Natural killer cell (primary cell): ENCODE data around the gene RTN4R. TPM values are rescaled to one million over a fixed set of nuclear protein-coding genes. Genes with fewer than 3 reads are reported as not detected.
A peak's percentile ranks its signal among the peaks of the same experiment; 100 is the strongest.

Experiments used
- ATAC-seq, 3 donors: fragments of 150-1000 bp in 2 of 3; fragments of 200-7000 bp in 1 of 3; cut with Tn5 transposase; 1 replicate in 1 of 3; 2 replicates in 2 of 3; pipeline ENCODE4 v1.10.0; 2021; ENCODE audit warnings: mild to moderate bottlenecking in 2 of 3, moderate library complexity in 2 of 3
- DNase-seq, 2 donors: peaks; one replicate each; pipeline versions ENCODE4 v3.0.0 to v3.0.0-alpha.2; 2013 to 2021; ENCODE audit warnings: mixed read lengths in 1 of 2
- H3K27ac ChIP-seq: one replicate; pipeline ENCODE4 v1.5.1; 2013; ENCODE audit warnings: mild to moderate bottlenecking, low read length
- H3K27me3 ChIP-seq: one replicate; pipeline ENCODE4 v1.6.1; 2013; ENCODE audit warnings: low read length; ENCODE audit not compliant: control insufficient read depth, insufficient read depth
- H3K36me3 ChIP-seq: one replicate; pipeline ENCODE4 v1.6.1; 2013; ENCODE audit warnings: low read length; ENCODE audit not compliant: control insufficient read depth, insufficient read depth
- H3K4me1 ChIP-seq: one replicate; pipeline ENCODE4 v1.6.1; 2013; ENCODE audit warnings: low read length; ENCODE audit not compliant: control insufficient read depth, insufficient read depth
- H3K4me3 ChIP-seq: one replicate; pipeline ENCODE4 v1.5.1; 2013; ENCODE audit warnings: low read length
- H3K9me3 ChIP-seq: one replicate; pipeline ENCODE4 v1.6.1; 2013; ENCODE audit warnings: low read length; ENCODE audit not compliant: control insufficient read depth, insufficient read depth
- H3K27ac Mint-ChIP-seq, 2 donors: one replicate each; pipeline ENCODE4 v1.8.0; 2022; ENCODE audit warnings: mild to moderate bottlenecking in 2 of 2, mixed read lengths in 2 of 2, moderate library complexity in 1 of 2
- H3K27me3 Mint-ChIP-seq, 2 donors: one replicate each; pipeline ENCODE4 v1.8.0; 2022; ENCODE audit warnings: low read depth in 2 of 2, mixed read lengths in 2 of 2
- H3K36me3 Mint-ChIP-seq: one replicate; pipeline ENCODE4 v1.8.0; 2022; ENCODE audit warnings: mixed read lengths
- H3K4me1 Mint-ChIP-seq, 2 donors: one replicate each; pipeline ENCODE4 v1.8.0; 2022; ENCODE audit warnings: mixed read lengths in 2 of 2
- H3K4me3 Mint-ChIP-seq: one replicate; pipeline ENCODE4 v1.8.0; 2022; ENCODE audit warnings: mild to moderate bottlenecking, moderate library complexity, mixed read lengths
- H3K9me3 Mint-ChIP-seq, 2 donors: one replicate each; pipeline ENCODE4 v1.8.0; 2022; ENCODE audit warnings: mixed read lengths in 2 of 2
- WGBS: methylation state at CpG from one replicate; pipeline ENCODE4 v1.1.7; 2013; ENCODE audit warnings: missing lambda C conversion rate; ENCODE audit not compliant: insufficient coverage; 5-methylcytosine and 5-hydroxymethylcytosine counted together
- intact Hi-C: fragments of 100-400 bp; cut with micrococcal nuclease; formaldehyde crosslinking; loops from one replicate; pipeline ENCODE4 v1.14.2; 2022
- total RNA-seq, 4 donors: library from RNA; stranded (reverse); fragments of 120-200 nt in 1 of 4; gene quantifications; one replicate each; pipeline versions ENCODE4 v1.2.3 to v1.2.4, GENCODE V29; 2013 to 2022
- TF ChIP-seq, protein P1 (sequence below): fragments of 200-600 bp; IDR thresholded peaks from one replicate; pipeline ENCODE4 v1.8.0; 2022; ENCODE audit warnings: antibody characterized with exemption

Gene RTN4R
- total RNA-seq, 3 donors from 2014 or later (not counting 1 experiment from before 2014, with no cell fraction given) = 1.2 to 2.9 (median 1.6) TPM

DNA sequence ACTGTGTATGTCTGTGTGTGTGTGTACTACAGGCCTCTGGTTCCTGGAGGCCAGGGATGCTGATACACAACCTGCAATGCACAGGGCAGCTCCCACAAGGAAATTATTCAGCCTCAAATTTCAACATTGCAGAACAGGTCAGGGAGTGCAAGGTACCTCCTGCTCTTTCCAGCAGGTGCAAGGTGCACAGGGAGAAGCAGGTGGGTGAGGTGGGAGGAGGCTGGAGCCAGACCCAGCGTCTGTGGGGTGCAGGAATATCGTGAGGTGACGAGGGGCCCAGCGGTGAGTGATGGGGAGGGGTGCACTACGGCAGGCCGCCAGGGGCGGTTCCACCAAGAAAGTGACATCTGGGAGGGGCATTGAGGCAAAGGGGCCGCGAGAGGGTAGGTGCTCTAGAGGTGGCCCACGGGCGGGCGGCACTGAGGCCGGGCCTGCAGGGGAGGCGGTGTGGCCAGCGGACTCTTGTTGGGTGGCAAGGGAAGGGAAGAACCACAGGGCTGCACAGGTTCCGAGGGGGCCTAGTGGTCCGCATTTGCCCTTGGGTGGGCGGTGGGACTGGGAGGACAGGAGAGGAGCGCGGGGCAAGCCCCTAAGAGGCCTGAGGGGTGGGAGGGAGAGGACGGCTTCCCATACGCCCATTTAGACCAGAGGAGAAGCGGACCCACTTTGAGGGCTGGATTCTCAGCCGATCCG, 30.1 kb upstream of the RTN4R start:
- Histone ChIP-seq H3K27ac (no peak overlapping the region), H3K9me3 (no peaks in the 10 kb centered on the region), H3K27me3 (peaks cover 5% of the 10 kb centered on the region), H3K4me3 (no peak overlapping the region), H3K36me3 (no peaks in the 10 kb centered on the region), H3K4me1 (peaks cover 16% of the 10 kb centered on the region)
- H3K4me3 Mint-ChIP-seq = peak overlapping the region; percentile 79
- H3K4me1 Mint-ChIP-seq = peaks cover 0 to 7% of the 10 kb centered on the region in 2 donors
- ATAC-seq (no peak), DNase-seq (no peak)
- 82% methylated on average over 25 of the region's 25 CpGs for WGBS
- H3K27me3 Mint-ChIP-seq = peaks cover 0 to 13% of the 10 kb centered on the region in 2 donors
- intact Hi-C loops = no loop called here
- H3K9me3 Mint-ChIP-seq = no peaks in the 10 kb centered on the region
- TF ChIP-seq, protein P1, sequence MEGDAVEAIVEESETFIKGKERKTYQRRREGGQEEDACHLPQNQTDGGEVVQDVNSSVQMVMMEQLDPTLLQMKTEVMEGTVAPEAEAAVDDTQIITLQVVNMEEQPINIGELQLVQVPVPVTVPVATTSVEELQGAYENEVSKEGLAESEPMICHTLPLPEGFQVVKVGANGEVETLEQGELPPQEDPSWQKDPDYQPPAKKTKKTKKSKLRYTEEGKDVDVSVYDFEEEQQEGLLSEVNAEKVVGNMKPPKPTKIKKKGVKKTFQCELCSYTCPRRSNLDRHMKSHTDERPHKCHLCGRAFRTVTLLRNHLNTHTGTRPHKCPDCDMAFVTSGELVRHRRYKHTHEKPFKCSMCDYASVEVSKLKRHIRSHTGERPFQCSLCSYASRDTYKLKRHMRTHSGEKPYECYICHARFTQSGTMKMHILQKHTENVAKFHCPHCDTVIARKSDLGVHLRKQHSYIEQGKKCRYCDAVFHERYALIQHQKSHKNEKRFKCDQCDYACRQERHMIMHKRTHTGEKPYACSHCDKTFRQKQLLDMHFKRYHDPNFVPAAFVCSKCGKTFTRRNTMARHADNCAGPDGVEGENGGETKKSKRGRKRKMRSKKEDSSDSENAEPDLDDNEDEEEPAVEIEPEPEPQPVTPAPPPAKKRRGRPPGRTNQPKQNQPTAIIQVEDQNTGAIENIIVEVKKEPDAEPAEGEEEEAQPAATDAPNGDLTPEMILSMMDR = no peak
- H3K27ac Mint-ChIP-seq = no peak overlapping the region
- no peaks in the 10 kb centered on the region for H3K36me3 Mint-ChIP-seq

DNA sequence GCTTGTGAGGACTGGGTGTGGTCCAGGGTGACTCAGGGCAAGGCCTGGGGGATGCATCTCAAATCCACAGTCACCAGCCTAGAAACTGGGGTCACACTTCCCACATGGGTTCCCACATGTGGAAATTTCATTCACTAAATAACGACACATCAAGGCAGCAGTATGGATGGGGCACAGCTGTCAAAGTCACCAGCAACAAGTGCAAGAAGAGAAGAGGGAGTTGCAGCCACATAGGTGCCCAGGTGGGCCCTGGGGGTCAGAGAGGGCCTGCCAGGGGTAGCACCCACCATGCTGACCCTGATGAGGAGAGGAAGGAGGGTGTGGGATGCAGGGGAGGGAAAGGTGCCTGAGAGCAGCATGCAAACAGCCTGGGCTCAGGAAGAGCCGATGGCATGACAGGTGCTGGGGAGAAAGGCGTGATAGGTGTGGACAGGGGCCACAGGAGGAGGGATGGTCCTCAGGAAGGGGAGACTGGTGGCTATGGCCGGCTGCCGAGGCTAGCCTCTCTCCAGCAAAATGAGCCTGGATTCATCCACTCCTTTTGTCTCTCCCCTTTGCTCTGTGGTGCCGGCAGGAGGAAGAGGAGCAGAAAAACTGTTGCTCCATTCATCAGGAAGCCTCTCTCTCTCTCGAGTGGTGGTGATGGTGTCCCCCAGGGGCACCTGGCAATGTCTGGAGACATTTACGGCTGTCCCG, 29.4 kb upstream of the RTN4R start:
- Mint-ChIP-seq H3K4me3 (peak overlapping the region; percentile 79), H3K27me3 (peaks cover 0 to 11% of the 10 kb centered on the region in 2 donors), H3K4me1 (peaks cover 0 to 7% of the 10 kb centered on the region in 2 donors), H3K36me3 (no peaks in the 10 kb centered on the region), H3K27ac (no peak overlapping the region), H3K9me3 (no peaks in the 10 kb centered on the region)
- no peaks in the 10 kb centered on the region for H3K36me3 ChIP-seq
- peaks cover 5% of the 10 kb centered on the region for H3K27me3 ChIP-seq
- no peak overlapping the region for H3K4me3 ChIP-seq
- no peak overlapping the region for H3K27ac ChIP-seq
- H3K4me1 ChIP-seq = peaks cover 16% of the 10 kb centered on the region
- H3K9me3 ChIP-seq = no peaks in the 10 kb centered on the region
- no peak for ATAC-seq
- DNase-seq = no peak
- 78% methylated on average over 9 of the region's 9 CpGs for WGBS
- intact Hi-C loops = no loop called here
- TF ChIP-seq, protein P1 = no peak

DNA sequence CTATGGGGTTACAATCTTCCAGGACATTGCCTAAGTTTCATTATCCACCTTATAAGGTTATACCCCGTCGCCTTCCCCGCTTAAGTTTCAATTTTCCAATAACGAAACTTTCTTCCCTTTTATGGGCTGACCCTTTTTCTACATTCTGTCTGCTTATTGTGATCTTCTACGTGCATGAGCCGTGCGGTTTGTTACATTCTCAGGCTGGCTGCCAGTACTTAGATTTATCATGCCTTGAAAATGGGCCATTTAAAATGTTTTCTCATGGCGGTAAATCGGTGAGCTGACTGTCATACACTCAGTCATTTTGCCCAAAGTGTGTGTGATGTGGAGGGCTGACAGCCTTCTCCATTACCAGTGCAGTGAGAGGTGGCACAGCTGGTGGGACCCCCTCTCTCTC, 28.5 kb upstream of the RTN4R start:
- no peak for ATAC-seq
- Mint-ChIP-seq H3K4me3 (no peak overlapping the region), H3K27ac (no peak overlapping the region), H3K27me3 (peaks cover 0 to 9% of the 10 kb centered on the region in 2 donors), H3K36me3 (no peaks in the 10 kb centered on the region), H3K4me1 (peaks cover 0 to 7% of the 10 kb centered on the region in 2 donors), H3K9me3 (no peaks in the 10 kb centered on the region)
- H3K4me1 ChIP-seq = peaks cover 16% of the 10 kb centered on the region
- H3K27me3 ChIP-seq = peaks cover 2% of the 10 kb centered on the region
- H3K27ac ChIP-seq = no peak overlapping the region
- TF ChIP-seq, protein P1 = no peak
- no peak overlapping the region for H3K4me3 ChIP-seq
- intact Hi-C loops = no loop called here
- no peaks in the 10 kb centered on the region for H3K36me3 ChIP-seq
- no peaks in the 10 kb centered on the region for H3K9me3 ChIP-seq
- no peak for DNase-seq
- WGBS = 94% methylated on average over 9 of the region's 9 CpGs
